ENCODE measurements around the gene HEATR9.

Gene HEATR9

GRCh38 chr17:35868737-35869136, at the start of gene HEATR9:
TSS of gene HEATR9 (minus strand) at chr17:35868891. CDS start at chr17:35868742, 149 bp downstream.
- Histone ChIP-seq H3K9ac (ENCODE audit: low read length) (no peak within 1 kb of the TSS), H3K27me3 (ENCODE audit: control insufficient read depth, insufficient read depth, low read length) (no peaks in the 10 kb centered on the region), H3K9me3 (ENCODE audit: control insufficient read depth, low read length) (no peaks in the 10 kb centered on the region), H3K4me1 (ENCODE audit: control insufficient read depth, insufficient read depth, low read length) (no peaks in the 10 kb centered on the region), H3K36me3 (ENCODE audit: control insufficient read depth, insufficient read depth, low read length) (no peaks in the 10 kb centered on the region), H3K4me3 (ENCODE audit: low read length) (no peak within 1 kb of the TSS)

GRCh38 chr17:35917519-35918213, 49.0 kb upstream of the HEATR9 start:
- Histone ChIP-seq H3K4me3 (ENCODE audit: low read length) (no peak overlapping the region), H3K9ac (ENCODE audit: low read length) (no peak overlapping the region), H3K36me3 (ENCODE audit: control insufficient read depth, insufficient read depth, low read length) (no peaks in the 10 kb centered on the region), H3K9me3 (ENCODE audit: control insufficient read depth, low read length) (no peaks in the 10 kb centered on the region), H3K27me3 (ENCODE audit: control insufficient read depth, insufficient read depth, low read length) (no peaks in the 10 kb centered on the region), H3K4me1 (ENCODE audit: control insufficient read depth, insufficient read depth, low read length) (no peaks in the 10 kb centered on the region)

- no peaks in the 10 kb centered on the region for H3K36me3 ChIP-seq (ENCODE audit: control insufficient read depth, insufficient read depth, low read length)
- no peak overlapping the region for H3K9ac ChIP-seq (ENCODE audit: low read length)
Measured at GRCh38 chr17:35915153-35915964, 46.7 kb upstream of the HEATR9 start.

GRCh38 chr17:35914354-35914753, 45.7 kb upstream of the HEATR9 start:
- Histone ChIP-seq H3K4me3 (ENCODE audit: low read length) (no peak overlapping the region), H3K27me3 (ENCODE audit: control insufficient read depth, insufficient read depth, low read length) (no peaks in the 10 kb centered on the region), H3K9ac (ENCODE audit: low read length) (no peak overlapping the region), H3K4me1 (ENCODE audit: control insufficient read depth, insufficient read depth, low read length) (no peaks in the 10 kb centered on the region), H3K36me3 (ENCODE audit: control insufficient read depth, insufficient read depth, low read length) (no peaks in the 10 kb centered on the region), H3K9me3 (ENCODE audit: control insufficient read depth, low read length) (no peaks in the 10 kb centered on the region)

More at GRCh38 chr17:35915153-35915964, 46.7 kb upstream of the HEATR9 start:
- no peaks in the 10 kb centered on the region for H3K4me1 ChIP-seq (ENCODE audit: control insufficient read depth, insufficient read depth, low read length)
- H3K4me3 ChIP-seq (ENCODE audit: low read length) = no peak overlapping the region
- H3K27me3 ChIP-seq (ENCODE audit: control insufficient read depth, insufficient read depth, low read length) = no peaks in the 10 kb centered on the region
- no peaks in the 10 kb centered on the region for H3K9me3 ChIP-seq (ENCODE audit: control insufficient read depth, low read length)

- H3K36me3 ChIP-seq (ENCODE audit: control insufficient read depth, insufficient read depth, low read length) = no peaks in the 10 kb centered on the region
- H3K9me3 ChIP-seq (ENCODE audit: control insufficient read depth, low read length) = no peaks in the 10 kb centered on the region
- H3K27me3 ChIP-seq (ENCODE audit: control insufficient read depth, insufficient read depth, low read length) = no peaks in the 10 kb centered on the region
- no peaks in the 10 kb centered on the region for H3K4me1 ChIP-seq (ENCODE audit: control insufficient read depth, insufficient read depth, low read length)
- H3K4me3 ChIP-seq (ENCODE audit: low read length) = no peak overlapping the region
- H3K9ac ChIP-seq (ENCODE audit: low read length) = no peak overlapping the region
Measured at GRCh38 chr17:35913609-35914008, 44.9 kb upstream of the HEATR9 start.

- Histone ChIP-seq H3K4me3 (ENCODE audit: low read length) (no peak overlapping the region), H3K36me3 (ENCODE audit: control insufficient read depth, insufficient read depth, low read length) (no peaks in the 10 kb centered on the region), H3K27me3 (ENCODE audit: control insufficient read depth, insufficient read depth, low read length) (no peaks in the 10 kb centered on the region), H3K4me1 (ENCODE audit: control insufficient read depth, insufficient read depth, low read length) (no peaks in the 10 kb centered on the region), H3K9me3 (ENCODE audit: control insufficient read depth, low read length) (no peaks in the 10 kb centered on the region), H3K9ac (ENCODE audit: low read length) (no peak overlapping the region)
Measured at GRCh38 chr17:35912942-35913341, 44.3 kb upstream of the HEATR9 start.

GRCh38 chr17:35912339-35912912, 43.7 kb upstream of the HEATR9 start:
- Histone ChIP-seq H3K9ac (ENCODE audit: low read length) (no peak overlapping the region), H3K27me3 (ENCODE audit: control insufficient read depth, insufficient read depth, low read length) (no peaks in the 10 kb centered on the region), H3K9me3 (ENCODE audit: control insufficient read depth, low read length) (no peaks in the 10 kb centered on the region), H3K4me3 (ENCODE audit: low read length) (no peak overlapping the region), H3K4me1 (ENCODE audit: control insufficient read depth, insufficient read depth, low read length) (no peaks in the 10 kb centered on the region), H3K36me3 (ENCODE audit: control insufficient read depth, insufficient read depth, low read length) (no peaks in the 10 kb centered on the region)

GRCh38 chr17:35909408-35909807, 40.7 kb upstream of the HEATR9 start:
- Histone ChIP-seq H3K9ac (ENCODE audit: low read length) (no peak overlapping the region), H3K4me1 (ENCODE audit: control insufficient read depth, insufficient read depth, low read length) (no peaks in the 10 kb centered on the region), H3K4me3 (ENCODE audit: low read length) (no peak overlapping the region), H3K9me3 (ENCODE audit: control insufficient read depth, low read length) (no peaks in the 10 kb centered on the region), H3K27me3 (ENCODE audit: control insufficient read depth, insufficient read depth, low read length) (no peaks in the 10 kb centered on the region), H3K36me3 (ENCODE audit: control insufficient read depth, insufficient read depth, low read length) (no peaks in the 10 kb centered on the region)

- no peak overlapping the region for H3K9ac ChIP-seq (ENCODE audit: low read length)
- H3K4me3 ChIP-seq (ENCODE audit: low read length) = no peak overlapping the region
- no peaks in the 10 kb centered on the region for H3K9me3 ChIP-seq (ENCODE audit: control insufficient read depth, low read length)
- no peaks in the 10 kb centered on the region for H3K27me3 ChIP-seq (ENCODE audit: control insufficient read depth, insufficient read depth, low read length)
- H3K4me1 ChIP-seq (ENCODE audit: control insufficient read depth, insufficient read depth, low read length) = no peaks in the 10 kb centered on the region
- no peaks in the 10 kb centered on the region for H3K36me3 ChIP-seq (ENCODE audit: control insufficient read depth, insufficient read depth, low read length)
Measured at GRCh38 chr17:35907691-35908090, 39.0 kb upstream of the HEATR9 start.

GRCh38 chr17:35906926-35907637, 38.4 kb upstream of the HEATR9 start:
- no peaks in the 10 kb centered on the region for H3K9me3 ChIP-seq (ENCODE audit: control insufficient read depth, low read length)
- H3K27me3 ChIP-seq (ENCODE audit: control insufficient read depth, insufficient read depth, low read length) = no peaks in the 10 kb centered on the region
- no peak overlapping the region for H3K4me3 ChIP-seq (ENCODE audit: low read length)
- no peak overlapping the region for H3K9ac ChIP-seq (ENCODE audit: low read length)
- H3K36me3 ChIP-seq (ENCODE audit: control insufficient read depth, insufficient read depth, low read length) = no peaks in the 10 kb centered on the region
- no peaks in the 10 kb centered on the region for H3K4me1 ChIP-seq (ENCODE audit: control insufficient read depth, insufficient read depth, low read length)

- no peaks in the 10 kb centered on the region for H3K27me3 ChIP-seq (ENCODE audit: control insufficient read depth, insufficient read depth, low read length)
- H3K4me1 ChIP-seq (ENCODE audit: control insufficient read depth, insufficient read depth, low read length) = no peaks in the 10 kb centered on the region
- no peak overlapping the region for H3K9ac ChIP-seq (ENCODE audit: low read length)
- no peaks in the 10 kb centered on the region for H3K36me3 ChIP-seq (ENCODE audit: control insufficient read depth, insufficient read depth, low read length)
- H3K9me3 ChIP-seq (ENCODE audit: control insufficient read depth, low read length) = no peaks in the 10 kb centered on the region
- no peak overlapping the region for H3K4me3 ChIP-seq (ENCODE audit: low read length)
Measured at GRCh38 chr17:35906191-35906925, 37.7 kb upstream of the HEATR9 start.
